NB4 (cell line): Measurements from ENCODE around the gene RPS15.

Experiments
- POLR2A ChIP-seq: IDR thresholded peaks from 2 replicates; pipeline ENCODE4 v1.6.1; 2011; ENCODE audit warnings: mild to moderate bottlenecking; ENCODE audit not compliant: insufficient read length; ENCODE audit errors: extremely low read depth
- TF ChIP-seq, protein P1 (sequence below): IDR thresholded peaks from one replicate; pipeline ENCODE4 v1.5.1; 2012; ENCODE audit warnings: low read depth, low read length

DNA sequence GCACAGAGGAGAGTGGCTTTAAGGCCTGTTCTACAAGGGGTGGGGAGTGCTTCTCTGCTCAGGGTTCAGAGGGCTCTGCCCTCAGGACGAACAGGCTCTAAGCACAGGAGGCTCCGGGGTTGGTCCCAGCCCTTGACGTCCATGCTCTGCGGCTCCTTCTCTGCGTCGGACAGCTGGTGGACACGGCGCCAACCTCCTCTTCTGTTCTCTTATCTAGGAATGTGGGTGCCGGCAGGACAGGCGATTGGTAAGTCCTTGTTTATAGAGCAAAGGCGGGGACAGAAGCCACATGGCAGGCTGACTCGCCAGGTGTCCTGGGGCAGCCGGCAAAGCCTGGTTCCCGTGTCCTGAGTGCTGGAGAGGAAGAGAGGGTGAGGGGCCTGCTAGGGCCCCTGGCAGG is 8.4 kb upstream of the RPS15 start:
- TF ChIP-seq, protein P1, sequence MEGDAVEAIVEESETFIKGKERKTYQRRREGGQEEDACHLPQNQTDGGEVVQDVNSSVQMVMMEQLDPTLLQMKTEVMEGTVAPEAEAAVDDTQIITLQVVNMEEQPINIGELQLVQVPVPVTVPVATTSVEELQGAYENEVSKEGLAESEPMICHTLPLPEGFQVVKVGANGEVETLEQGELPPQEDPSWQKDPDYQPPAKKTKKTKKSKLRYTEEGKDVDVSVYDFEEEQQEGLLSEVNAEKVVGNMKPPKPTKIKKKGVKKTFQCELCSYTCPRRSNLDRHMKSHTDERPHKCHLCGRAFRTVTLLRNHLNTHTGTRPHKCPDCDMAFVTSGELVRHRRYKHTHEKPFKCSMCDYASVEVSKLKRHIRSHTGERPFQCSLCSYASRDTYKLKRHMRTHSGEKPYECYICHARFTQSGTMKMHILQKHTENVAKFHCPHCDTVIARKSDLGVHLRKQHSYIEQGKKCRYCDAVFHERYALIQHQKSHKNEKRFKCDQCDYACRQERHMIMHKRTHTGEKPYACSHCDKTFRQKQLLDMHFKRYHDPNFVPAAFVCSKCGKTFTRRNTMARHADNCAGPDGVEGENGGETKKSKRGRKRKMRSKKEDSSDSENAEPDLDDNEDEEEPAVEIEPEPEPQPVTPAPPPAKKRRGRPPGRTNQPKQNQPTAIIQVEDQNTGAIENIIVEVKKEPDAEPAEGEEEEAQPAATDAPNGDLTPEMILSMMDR, result no peak
- TF ChIP-seq POLR2A, result no peak
